ENCODE data around the gene ENPEP. TPM values are rescaled to one million over a fixed set of nuclear protein-coding genes. Genes with fewer than 3 reads are reported as not detected.

Gene ENPEP
- total RNA-seq, 4 donors from 2014 or later = 1.4 to 4.2 (median 2.1) TPM

DNA sequence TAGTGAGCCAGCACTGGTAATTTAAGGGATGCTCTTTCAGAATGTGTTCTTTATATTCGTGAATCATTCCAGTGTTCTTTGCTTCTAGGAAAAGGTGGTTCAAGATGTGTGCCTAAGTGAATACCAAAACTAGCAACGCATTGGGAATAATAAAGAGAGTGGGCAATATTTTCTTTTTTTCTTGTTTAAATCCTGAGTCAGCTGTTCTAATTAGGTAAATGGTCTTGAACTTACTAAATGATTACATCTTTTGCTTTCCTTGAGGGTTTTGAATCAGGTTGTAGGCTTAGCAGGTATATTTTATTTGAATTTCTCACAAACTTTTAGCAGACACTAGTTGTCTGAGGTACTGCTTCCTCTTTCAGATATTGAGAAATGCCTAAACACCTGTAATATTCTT, 29.5 kb downstream of the ENPEP start:
- intact Hi-C loops (cut with DNase I; ENCODE audit: low total_unique reads) = no loop called here

DNA sequence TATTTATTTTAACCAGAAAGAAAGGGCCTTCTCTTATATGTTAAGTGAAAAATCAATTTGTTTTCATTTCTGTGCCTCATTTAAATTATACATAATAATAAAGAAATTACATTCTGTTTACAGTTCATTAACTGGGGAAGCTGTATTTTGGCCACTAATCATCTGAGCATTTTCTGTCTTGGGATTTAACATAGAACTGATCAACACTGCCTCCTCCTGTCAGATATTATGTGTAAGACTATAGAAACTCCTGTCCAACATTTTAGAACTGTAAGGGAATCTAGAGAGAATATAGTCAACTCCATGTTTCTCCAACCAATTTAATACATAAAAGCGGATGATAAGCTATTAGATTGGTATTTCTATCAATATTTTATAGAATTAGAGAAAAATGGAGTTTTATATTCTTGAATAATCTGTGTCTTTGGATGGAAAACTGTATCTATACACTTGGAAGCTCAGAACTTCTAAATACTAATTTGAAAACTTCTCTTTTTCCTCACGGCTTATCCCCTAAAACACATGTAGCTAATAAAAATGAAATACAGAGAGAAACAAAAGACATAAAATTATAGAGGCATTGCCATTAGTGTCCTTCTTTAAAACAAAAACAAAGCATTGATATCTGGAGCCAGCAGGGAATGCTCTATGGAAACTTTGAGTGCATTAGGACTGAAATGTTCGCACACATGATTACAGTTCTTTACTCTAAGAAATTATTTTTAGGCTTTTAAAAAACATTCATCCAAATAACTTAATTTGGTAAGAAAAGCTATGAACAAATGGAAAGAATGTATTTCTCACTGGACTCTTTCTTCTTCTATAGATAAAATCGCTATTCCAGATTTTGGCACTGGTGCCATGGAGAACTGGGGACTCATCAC, 33.1 kb downstream of the ENPEP start:
- peaks cover 4 to 9% of the 10 kb centered on the region in 2 donors for H3K4me1 ChIP-seq
- intact Hi-C loops (cut with DNase I; ENCODE audit: low total_unique reads) (loop anchor here (1.0 kb wide), 1 partner anchor 166 kb away; no protein-coding TSS in a partner anchor), in situ Hi-C loops (cut with MboI; ENCODE audit: low sequenced_read_pairs in 4 of 4) (loop anchor here in 3 of 4 donors (10.0 to 25.0 kb wide), 5 partner anchors 164 to 504 kb away; no protein-coding TSS in a partner anchor)
- peak in 1 of 2 donors; percentile 49 for ATAC-seq
- TF ChIP-seq POLR2A (IDR thresholded peaks at IDR 0.05) (no peak), CTCF (IDR thresholded peaks at IDR 0.05 in 4 of 5, conservative IDR thresholded peaks at IDR 0.05 in 1 of 5) (peak in 2 of 5 experiments; percentile 24 to 40)
- no peak overlapping the region for H3K27ac ChIP-seq
- no peak for DNase-seq
- H3K36me3 ChIP-seq = no peaks in the 10 kb centered on the region
- H3K27me3 ChIP-seq = no peaks in the 10 kb centered on the region
- H3K4me3 ChIP-seq = no peak overlapping the region
- H3K9me3 ChIP-seq = no peaks in the 10 kb centered on the region

More for the DNA sequence above, 29.5 kb downstream of the ENPEP start:
- H3K4me3 ChIP-seq = no peak overlapping the region
- in situ Hi-C loops (cut with MboI; ENCODE audit: low sequenced_read_pairs in 4 of 4) = loop anchor here in 3 of 4 donors (10.0 to 25.0 kb wide), 5 partner anchors 161 to 501 kb away; no protein-coding TSS in a partner anchor
- H3K27ac ChIP-seq = no peak overlapping the region
- no peak for DNase-seq
- no peaks in the 10 kb centered on the region for H3K36me3 ChIP-seq
- H3K9me3 ChIP-seq = no peaks in the 10 kb centered on the region
- no peak for ATAC-seq
- H3K4me1 ChIP-seq = peaks cover 10 to 20% of the 10 kb centered on the region in 2 donors
- no peak for TF ChIP-seq CTCF (IDR thresholded peaks at IDR 0.05 in 4 of 5, conservative IDR thresholded peaks at IDR 0.05 in 1 of 5)
- no peaks in the 10 kb centered on the region for H3K27me3 ChIP-seq

DNA sequence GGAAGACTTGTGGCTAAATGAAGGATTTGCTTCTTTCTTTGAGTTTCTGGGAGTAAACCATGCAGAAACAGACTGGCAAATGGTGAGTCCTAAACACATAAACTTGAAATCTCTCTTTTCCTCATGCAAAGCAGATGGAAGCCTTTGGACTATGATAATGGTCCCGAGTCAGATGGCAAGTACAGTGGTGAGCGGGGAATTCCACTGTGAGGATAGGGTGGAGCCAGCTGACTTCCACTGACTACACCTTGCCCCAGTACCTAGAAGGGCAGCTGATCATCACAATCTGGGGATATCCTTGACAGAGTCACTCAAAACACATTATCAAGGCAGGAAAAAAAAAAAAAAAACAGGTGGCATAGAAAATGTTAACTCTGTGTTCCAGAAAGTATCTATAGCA, 34.3 kb downstream of the ENPEP start:
- no peak overlapping the region for H3K4me3 ChIP-seq
- no peaks in the 10 kb centered on the region for H3K4me1 ChIP-seq
- no peaks in the 10 kb centered on the region for H3K9me3 ChIP-seq
- intact Hi-C loops (cut with DNase I; ENCODE audit: low total_unique reads) = no loop called here
- TF ChIP-seq CTCF (IDR thresholded peaks at IDR 0.05 in 4 of 5, conservative IDR thresholded peaks at IDR 0.05 in 1 of 5) = no peak
- no peak for TF ChIP-seq POLR2A (IDR thresholded peaks at IDR 0.05)
- DNase-seq (no peak), ATAC-seq (no peak)
- H3K27me3 ChIP-seq = no peaks in the 10 kb centered on the region
- in situ Hi-C loops (cut with MboI; ENCODE audit: low sequenced_read_pairs in 4 of 4) = loop anchor here in 3 of 4 donors (10.0 to 25.0 kb wide), 3 partner anchors 173 to 505 kb away; no protein-coding TSS in a partner anchor
- H3K36me3 ChIP-seq = no peaks in the 10 kb centered on the region
- no peak overlapping the region for H3K27ac ChIP-seq

- H3K27ac ChIP-seq = no peak overlapping the region
- DNase-seq = no peak
Observed at GRCh38 chr4:110510955-110511544, 35.1 kb downstream of the ENPEP start.

More at GRCh38 chr4:110510955-110511544, 35.1 kb downstream of the ENPEP start:
- Histone ChIP-seq H3K4me3 (no peak overlapping the region), H3K27me3 (no peaks in the 10 kb centered on the region), H3K9me3 (no peaks in the 10 kb centered on the region), H3K4me1 (no peaks in the 10 kb centered on the region), H3K36me3 (no peaks in the 10 kb centered on the region)
- TF ChIP-seq CTCF (IDR thresholded peaks at IDR 0.05 in 4 of 5, conservative IDR thresholded peaks at IDR 0.05 in 1 of 5) (peak; percentile 62 to 81 (median 75)), POLR2A (IDR thresholded peaks at IDR 0.05) (no peak)
- intact Hi-C loops (cut with DNase I; ENCODE audit: low total_unique reads) (loop anchor here (1.0 kb wide), 1 partner anchor 69 kb away; no protein-coding TSS in a partner anchor), in situ Hi-C loops (cut with MboI; ENCODE audit: low sequenced_read_pairs in 4 of 4) (loop anchor here in 3 of 4 donors (10.0 to 25.0 kb wide), 3 partner anchors 174 to 506 kb away; no protein-coding TSS in a partner anchor)
- peak; percentile 65 to 90 for ATAC-seq
